ENCODE results near the gene ENO4.

ENO4 gene

DNA sequence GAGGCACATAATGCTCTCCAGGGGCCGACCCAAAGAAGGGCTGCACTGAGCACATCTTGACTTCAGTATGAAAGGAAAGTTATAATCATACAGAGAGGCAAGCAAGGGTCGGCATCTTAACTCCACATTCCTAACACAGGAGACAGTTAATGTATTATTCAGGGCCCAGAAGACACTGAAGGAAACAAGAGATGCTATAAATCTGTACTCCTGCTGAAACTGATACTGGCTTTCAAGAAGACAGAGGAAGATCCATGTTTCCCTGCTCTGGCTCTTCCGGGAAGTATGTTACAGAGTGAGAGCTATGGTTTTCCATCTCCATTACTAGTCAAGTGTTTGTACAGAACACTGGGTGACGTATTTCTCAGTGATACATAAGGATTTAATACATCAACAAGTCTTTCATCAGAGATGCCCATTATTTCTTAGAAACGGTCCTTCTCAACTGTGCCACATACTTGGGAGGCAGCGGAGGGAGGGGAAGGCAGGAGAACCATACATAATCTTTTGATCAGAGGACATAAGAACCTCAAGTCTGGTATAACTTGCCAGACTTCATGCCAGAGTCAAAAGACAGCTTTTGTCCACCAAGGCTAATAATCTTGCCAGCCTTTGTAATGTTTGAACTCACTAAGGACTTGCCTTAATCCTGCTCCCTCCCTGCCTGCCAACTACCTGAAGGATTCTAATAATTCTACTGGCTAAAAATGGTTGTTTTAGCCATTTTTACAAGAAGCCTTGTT is 58.1 kb downstream of the ENO4 start:
- no peaks in the 10 kb centered on the region for H3K4me1 ChIP-seq
- no peak overlapping the region for H3K4me3 ChIP-seq (ENCODE audit: low read depth, low read length)
- H2AFZ ChIP-seq, result no peak overlapping the region
- H3K36me3 ChIP-seq (ENCODE audit: control insufficient read depth, insufficient read depth, low read length), result no peaks in the 10 kb centered on the region
- no peak overlapping the region for H3K9ac ChIP-seq
- H3K79me2 ChIP-seq, result no peaks in the 10 kb centered on the region
- H3K27ac ChIP-seq, result no peak overlapping the region
- no peak overlapping the region for H3K4me2 ChIP-seq (ENCODE audit: low read length)
- TF ChIP-seq, protein P1, sequence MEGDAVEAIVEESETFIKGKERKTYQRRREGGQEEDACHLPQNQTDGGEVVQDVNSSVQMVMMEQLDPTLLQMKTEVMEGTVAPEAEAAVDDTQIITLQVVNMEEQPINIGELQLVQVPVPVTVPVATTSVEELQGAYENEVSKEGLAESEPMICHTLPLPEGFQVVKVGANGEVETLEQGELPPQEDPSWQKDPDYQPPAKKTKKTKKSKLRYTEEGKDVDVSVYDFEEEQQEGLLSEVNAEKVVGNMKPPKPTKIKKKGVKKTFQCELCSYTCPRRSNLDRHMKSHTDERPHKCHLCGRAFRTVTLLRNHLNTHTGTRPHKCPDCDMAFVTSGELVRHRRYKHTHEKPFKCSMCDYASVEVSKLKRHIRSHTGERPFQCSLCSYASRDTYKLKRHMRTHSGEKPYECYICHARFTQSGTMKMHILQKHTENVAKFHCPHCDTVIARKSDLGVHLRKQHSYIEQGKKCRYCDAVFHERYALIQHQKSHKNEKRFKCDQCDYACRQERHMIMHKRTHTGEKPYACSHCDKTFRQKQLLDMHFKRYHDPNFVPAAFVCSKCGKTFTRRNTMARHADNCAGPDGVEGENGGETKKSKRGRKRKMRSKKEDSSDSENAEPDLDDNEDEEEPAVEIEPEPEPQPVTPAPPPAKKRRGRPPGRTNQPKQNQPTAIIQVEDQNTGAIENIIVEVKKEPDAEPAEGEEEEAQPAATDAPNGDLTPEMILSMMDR (IDR thresholded peaks at IDR 0.05), result no peak
- H3K9me3 ChIP-seq (ENCODE audit: control insufficient read depth, low read length), result no peaks in the 10 kb centered on the region
- H3K27me3 ChIP-seq (ENCODE audit: control insufficient read depth, insufficient read depth, low read length), result no peaks in the 10 kb centered on the region

DNA sequence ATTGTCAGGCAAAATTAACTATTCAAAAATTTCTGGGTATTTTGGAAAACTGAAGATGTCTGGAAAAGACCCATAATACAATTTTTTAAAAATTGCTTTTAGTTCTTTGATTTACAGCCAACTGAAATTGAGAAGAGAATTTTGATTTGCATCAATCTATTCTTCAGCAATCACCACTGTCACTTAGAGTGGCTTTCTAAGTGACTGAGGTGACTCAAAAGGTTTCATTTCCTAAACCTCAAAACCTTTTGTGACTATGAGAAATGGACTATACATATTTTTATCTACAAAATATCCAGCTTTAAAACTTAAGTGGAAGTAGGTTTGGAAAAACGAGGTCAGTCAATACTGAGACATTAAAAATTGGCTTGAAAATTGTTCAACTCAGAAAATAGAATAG is 60.0 kb downstream of the ENO4 start:
- Histone ChIP-seq H3K4me3 (ENCODE audit: low read depth, low read length) (no peak overlapping the region), H3K4me2 (ENCODE audit: low read length) (no peak overlapping the region), H3K9me3 (ENCODE audit: control insufficient read depth, low read length) (no peaks in the 10 kb centered on the region), H3K9ac (no peak overlapping the region), H2AFZ (no peak overlapping the region), H3K27ac (no peak overlapping the region), H3K27me3 (ENCODE audit: control insufficient read depth, insufficient read depth, low read length) (no peaks in the 10 kb centered on the region), H3K4me1 (no peaks in the 10 kb centered on the region), H3K36me3 (ENCODE audit: control insufficient read depth, insufficient read depth, low read length) (no peaks in the 10 kb centered on the region), H3K79me2 (no peaks in the 10 kb centered on the region)
- TF ChIP-seq, protein P1 (IDR thresholded peaks at IDR 0.05), result no peak

DNA sequence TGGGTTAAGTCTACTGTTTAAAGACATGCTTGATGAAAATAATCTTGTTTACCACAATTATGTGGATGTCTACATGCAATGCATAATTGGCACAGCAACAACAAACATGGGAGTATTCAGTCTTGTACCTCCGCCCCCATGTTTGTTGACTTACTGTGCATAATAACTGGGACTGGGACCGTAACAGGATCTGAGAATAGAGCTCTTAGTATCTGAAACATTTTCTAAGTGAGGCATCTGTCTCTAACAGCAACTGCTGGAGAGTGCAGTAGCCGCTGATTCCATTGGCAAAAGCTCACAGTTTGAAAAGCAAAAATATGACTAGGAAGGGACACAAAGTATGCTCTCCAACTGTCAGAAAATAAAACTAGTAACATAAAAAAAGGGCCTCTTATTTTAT is 61.6 kb downstream of the ENO4 start:
- Histone ChIP-seq H3K4me3 (ENCODE audit: low read depth, low read length) (no peak overlapping the region), H3K36me3 (ENCODE audit: control insufficient read depth, insufficient read depth, low read length) (no peaks in the 10 kb centered on the region), H3K9ac (no peak overlapping the region), H3K9me3 (ENCODE audit: control insufficient read depth, low read length) (no peaks in the 10 kb centered on the region), H3K27ac (no peak overlapping the region), H3K4me1 (no peaks in the 10 kb centered on the region), H2AFZ (no peak overlapping the region), H3K27me3 (ENCODE audit: control insufficient read depth, insufficient read depth, low read length) (no peaks in the 10 kb centered on the region), H3K79me2 (no peaks in the 10 kb centered on the region), H3K4me2 (ENCODE audit: low read length) (no peak overlapping the region)
- TF ChIP-seq, protein P1 (IDR thresholded peaks at IDR 0.05), result no peak

DNA sequence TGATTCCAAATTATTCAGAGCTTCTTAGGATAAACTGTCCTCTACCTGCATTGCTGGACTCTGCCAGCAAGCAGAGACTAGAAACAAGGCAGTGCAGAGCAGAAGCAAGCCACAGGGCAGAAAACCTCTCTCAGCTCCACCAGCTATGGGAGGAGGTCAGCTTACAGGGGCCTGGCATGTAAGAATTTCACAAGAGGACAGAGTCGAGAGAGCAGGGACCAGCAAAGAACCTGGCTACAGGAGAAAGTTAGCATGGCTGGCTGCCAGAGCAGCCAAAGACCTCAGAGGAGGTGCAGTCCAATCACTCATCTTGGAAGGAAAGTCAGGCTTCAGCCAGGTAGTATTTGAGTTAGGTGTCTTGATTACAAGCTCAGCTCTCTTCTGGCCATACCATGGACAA is 62.9 kb downstream of the ENO4 start:
- no peaks in the 10 kb centered on the region for H3K79me2 ChIP-seq
- H3K4me1 ChIP-seq, result no peaks in the 10 kb centered on the region
- H3K27ac ChIP-seq, result no peak overlapping the region
- no peak overlapping the region for H3K9ac ChIP-seq
- H3K36me3 ChIP-seq (ENCODE audit: control insufficient read depth, insufficient read depth, low read length), result no peaks in the 10 kb centered on the region
- H2AFZ ChIP-seq, result no peak overlapping the region
- no peak overlapping the region for H3K4me3 ChIP-seq (ENCODE audit: low read depth, low read length)
- TF ChIP-seq, protein P1 (IDR thresholded peaks at IDR 0.05), result no peak
- no peaks in the 10 kb centered on the region for H3K9me3 ChIP-seq (ENCODE audit: control insufficient read depth, low read length)
- no peaks in the 10 kb centered on the region for H3K27me3 ChIP-seq (ENCODE audit: control insufficient read depth, insufficient read depth, low read length)
- no peak overlapping the region for H3K4me2 ChIP-seq (ENCODE audit: low read length)

DNA sequence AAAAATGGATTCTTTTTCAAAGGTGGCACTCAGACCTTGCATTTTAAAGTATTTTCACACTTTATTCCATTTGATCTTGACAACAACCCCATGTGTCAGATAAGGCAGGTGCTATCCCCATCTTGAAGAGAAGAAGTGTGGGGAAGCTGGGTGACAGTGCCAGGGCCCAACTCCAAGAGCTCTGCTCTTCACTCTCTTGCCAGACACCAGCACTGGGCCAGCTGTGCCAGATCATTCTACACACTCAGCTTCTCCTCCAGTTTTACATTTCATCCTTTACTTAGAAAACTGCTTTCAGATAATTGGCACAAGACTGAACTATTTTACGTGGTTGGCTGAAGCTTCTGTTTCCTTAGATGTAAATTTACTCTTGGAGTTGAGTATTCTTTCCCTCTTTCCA is 64.4 kb downstream of the ENO4 start:
- H3K4me1 ChIP-seq, result no peaks in the 10 kb centered on the region
- H2AFZ ChIP-seq, result no peak overlapping the region
- H3K27ac ChIP-seq, result no peak overlapping the region
- no peaks in the 10 kb centered on the region for H3K27me3 ChIP-seq (ENCODE audit: control insufficient read depth, insufficient read depth, low read length)
- H3K4me2 ChIP-seq (ENCODE audit: low read length), result no peak overlapping the region
- H3K9ac ChIP-seq, result no peak overlapping the region
- H3K4me3 ChIP-seq (ENCODE audit: low read depth, low read length), result no peak overlapping the region
- H3K9me3 ChIP-seq (ENCODE audit: control insufficient read depth, low read length), result no peaks in the 10 kb centered on the region
- TF ChIP-seq, protein P1 (IDR thresholded peaks at IDR 0.05), result no peak
- H3K36me3 ChIP-seq (ENCODE audit: control insufficient read depth, insufficient read depth, low read length), result no peaks in the 10 kb centered on the region
- no peaks in the 10 kb centered on the region for H3K79me2 ChIP-seq

Measured in parathyroid adenoma (tissue), 2 donors.